ENCODE results near the gene AKAIN1. TPM values are rescaled to one million over a fixed set of nuclear protein-coding genes. Genes with fewer than 3 reads are reported as not detected.

AKAIN1 gene
- total and polyA plus RNA-seq, 10 of the 15 experiments (the other 5 are each of a cell fraction or from before 2014, with no cell fraction given): not detected

- BruUV-seq (replicated peaks): no TSS peak
- SMC1A ChIA-PET (ENCODE audit: uncharacterized antibody, unreplicated experiment): no interaction called here
- H3K9ac ChIP-seq (ENCODE audit: control insufficient read depth, insufficient read depth, low read length): no peak overlapping the region
- H3K4me3 ChIP-seq: no peak overlapping the region
- in situ Hi-C loops (cut with MboI): no loop called here
- FAIRE-seq (no peak), ATAC-seq (no peak), DNase-seq (ENCODE audit: low read depth, low spot score) (no peak)
- no peak overlapping the region for H3K27ac ChIP-seq (ENCODE audit: control insufficient read depth, insufficient read depth)
- no peaks in the 10 kb centered on the region for H3K4me1 ChIP-seq (ENCODE audit: control insufficient read depth, insufficient read depth, low read length)
- no peak overlapping the region for H2AFZ ChIP-seq (ENCODE audit: control insufficient read depth, low read depth, low read length)
- H4K20me1 ChIP-seq (ENCODE audit: control insufficient read depth, insufficient read depth): no peaks in the 10 kb centered on the region
- WGBS (ENCODE audit: insufficient coverage, insufficient replicate concordance, low lambda C conversion rate, missing lambda C conversion rate): 0% methylated on average over 1 of the region's 1 CpG
- intact Hi-C loops (cut with micrococcal nuclease; ENCODE audit: unreplicated experiment): no loop called here
- TF ChIP-seq CEBPB (IDR thresholded peaks at IDR 0.05; ENCODE audit: borderline replicate concordance in 1 of 2, low read depth in 2 of 2, low read length in 2 of 2): no peak
- no peak for TF ChIP-seq YBX1 (IDR thresholded peaks at IDR 0.05)
- no peak for TF ChIP-seq ZSCAN29 (IDR thresholded peaks at IDR 0.05)
- TF ChIP-seq HDGF (IDR thresholded peaks at IDR 0.05): no peak
- TF ChIP-seq POLR2A (IDR thresholded peaks at IDR 0.05; ENCODE audit: low read depth, low read length): no peak
- no peak for TF ChIP-seq MAX (IDR thresholded peaks at IDR 0.05; ENCODE audit: low read depth, low read length)
- TF ChIP-seq PML (IDR thresholded peaks at IDR 0.05; ENCODE audit: low read length): no peak
- no peaks in the 10 kb centered on the region; a peak in 2 of 4 replicates for H3K27me3 ChIP-seq (replicated peaks in 1 of 2; ENCODE audit: control insufficient read depth in 2 of 2, insufficient read depth in 2 of 2, low read length in 1 of 2)
- RAD21 ChIA-PET (ENCODE audit: unreplicated experiment): no interaction called here
- no peak overlapping the region for H3K4me2 ChIP-seq (ENCODE audit: control insufficient read depth, insufficient read depth)
- POLR2A ChIA-PET: no interaction called here
- CTCF ChIA-PET: no interaction called here
- H3K36me3 ChIP-seq (ENCODE audit: control insufficient read depth in 2 of 2, insufficient read depth in 2 of 2, low read length in 1 of 2): no peaks in the 10 kb centered on the region
- H3K9me3 ChIP-seq (replicated peaks; ENCODE audit: control insufficient read depth, insufficient read depth, low read length): no peaks in the 10 kb centered on the region
- H3K79me2 ChIP-seq (ENCODE audit: control insufficient read depth, insufficient read depth, low read length): no peaks in the 10 kb centered on the region
Observed at GRCh38 chr18:5144629-5145028, 52.4 kb downstream of the AKAIN1 start.

- Histone ChIP-seq H3K79me2 (ENCODE audit: control insufficient read depth, insufficient read depth, low read length) (no peaks in the 10 kb centered on the region), H4K20me1 (ENCODE audit: control insufficient read depth, insufficient read depth) (no peaks in the 10 kb centered on the region), H3K4me3 (no peak overlapping the region), H2AFZ (ENCODE audit: control insufficient read depth, low read depth, low read length) (no peak overlapping the region), H3K36me3 (ENCODE audit: control insufficient read depth in 2 of 2, insufficient read depth in 2 of 2, low read length in 1 of 2) (no peaks in the 10 kb centered on the region), H3K27ac (ENCODE audit: control insufficient read depth, insufficient read depth) (no peak overlapping the region), H3K4me1 (ENCODE audit: control insufficient read depth, insufficient read depth, low read length) (no peaks in the 10 kb centered on the region), H3K9ac (ENCODE audit: control insufficient read depth, insufficient read depth, low read length) (no peak overlapping the region), H3K9me3 (replicated peaks; ENCODE audit: control insufficient read depth, insufficient read depth, low read length) (no peaks in the 10 kb centered on the region), H3K27me3 (replicated peaks in 1 of 2; ENCODE audit: control insufficient read depth in 2 of 2, insufficient read depth in 2 of 2, low read length in 1 of 2) (peaks cover 0 to 2% of the 10 kb centered on the region in 2 experiments; a peak in 3 of 4 replicates), H3K4me2 (ENCODE audit: control insufficient read depth, insufficient read depth) (no peak overlapping the region)
- RAD21 ChIA-PET (ENCODE audit: unreplicated experiment): no interaction called here
- DNase-seq (ENCODE audit: low read depth, low spot score) (no peak), ATAC-seq (no peak), FAIRE-seq (no peak)
- WGBS (ENCODE audit: insufficient coverage, insufficient replicate concordance, low lambda C conversion rate, missing lambda C conversion rate): 0% methylated on average over 2 of the region's 2 CpGs
- SMC1A ChIA-PET (ENCODE audit: uncharacterized antibody, unreplicated experiment): interaction anchor here (0.6 kb wide), 1 partner anchor 9 kb away, joined by 3 read pairs; no protein-coding TSS in a partner anchor
- BruUV-seq (replicated peaks): no TSS peak
- intact Hi-C loops (cut with micrococcal nuclease; ENCODE audit: unreplicated experiment) (no loop called here), in situ Hi-C loops (cut with MboI) (no loop called here)
- POLR2A ChIA-PET: no interaction called here
- CTCF ChIA-PET: no interaction called here
- no peak for TF ChIP-seq DPF2 (IDR thresholded peaks at IDR 0.05)
- no peak for TF ChIP-seq SMC3 (IDR thresholded peaks at IDR 0.05; ENCODE audit: borderline replicate concordance, low read length)
- no peak for TF ChIP-seq ETV6 (conservative IDR thresholded peaks at IDR 0.05 in 1 of 2, IDR thresholded peaks at IDR 0.05 in 1 of 2; ENCODE audit: borderline replicate concordance in 1 of 2, low read depth in 1 of 2)
- no peak for TF ChIP-seq FOS (IDR thresholded peaks at IDR 0.05; ENCODE audit: borderline replicate concordance, extremely low read depth, insufficient read length)
- TF ChIP-seq SUPT20H (IDR thresholded peaks at IDR 0.05; ENCODE audit: borderline replicate concordance, control insufficient read depth, low read depth, low read length): no peak
- no peak for TF ChIP-seq ESRRA (IDR thresholded peaks at IDR 0.05; ENCODE audit: low read length)
- no peak for TF ChIP-seq STAT1 (conservative IDR thresholded peaks at IDR 0.05)
- TF ChIP-seq JUND (IDR thresholded peaks at IDR 0.05; ENCODE audit: low read depth, low read length): no peak
- TF ChIP-seq ZNF207 (IDR thresholded peaks at IDR 0.05; ENCODE audit: borderline replicate concordance): no peak
- TF ChIP-seq CBFB (IDR thresholded peaks at IDR 0.05; ENCODE audit: low read depth): no peak
- TF ChIP-seq BCLAF1 (IDR thresholded peaks at IDR 0.05): no peak
Observed at GRCh38 chr18:5142859-5143258, 54.2 kb downstream of the AKAIN1 start.

Measured in GM12878 (cell line).